KBM-7 (cell line): ENCODE measurements around the gene SPAG9.
A peak's percentile ranks its signal among the peaks of the same experiment; 100 is the strongest.

Experiments used
- DNase-seq: peaks from one replicate; pipeline ENCODE4 v3.0.0-alpha.2; 2015
- in situ Hi-C: fragments of 300-500 bp; cut with MboI; formaldehyde crosslinking; loops from 2 replicates; pipeline ENCODE4 v1.14.3; 2020; ENCODE audit warnings: low sequenced_read_pairs, low pct_unique_long_range_greater_than_20kb, mixed read lengths

SPAG9 gene

DNA sequence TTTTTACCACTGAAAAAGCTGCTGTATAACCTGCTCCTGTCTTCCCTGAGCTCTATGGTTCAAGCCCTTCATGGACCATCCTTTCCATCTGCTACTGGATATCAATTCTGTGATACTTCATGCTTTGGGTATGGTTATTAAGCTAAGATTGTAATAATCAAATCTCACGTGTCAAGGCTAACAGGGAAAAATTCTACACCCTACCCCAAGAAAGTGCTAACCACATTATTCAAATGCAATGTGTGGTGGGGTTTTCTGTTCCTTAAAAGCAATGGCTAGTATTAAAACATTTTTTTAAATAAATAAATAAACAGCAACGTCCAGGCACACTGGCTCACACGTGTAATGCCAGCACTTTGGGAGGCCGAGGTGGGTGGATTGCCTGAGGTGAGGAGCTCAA lies 65.9 kb downstream of the SPAG9 start:
- no peak for DNase-seq
- in situ Hi-C loops = no loop called here

DNA sequence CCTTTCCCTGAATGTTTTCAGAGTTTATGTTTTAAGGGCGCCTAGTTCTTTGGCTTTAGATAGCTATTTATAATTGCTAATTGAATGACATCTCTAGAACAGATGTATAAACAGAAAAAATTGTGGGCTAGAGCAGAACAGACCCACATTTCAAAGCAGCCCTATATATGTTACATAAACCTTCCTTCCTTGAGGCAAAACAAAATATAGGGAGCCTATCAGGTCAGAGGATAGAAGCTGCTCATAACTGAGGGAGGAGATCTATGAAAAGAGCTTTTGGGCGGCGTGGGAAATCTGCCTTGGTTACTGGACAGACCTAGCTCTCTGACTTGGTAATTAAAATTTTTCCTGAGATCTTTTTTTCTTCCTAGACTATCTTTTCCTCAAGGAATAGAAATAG lies 68.4 kb downstream of the SPAG9 start:
- DNase-seq = no peak
- in situ Hi-C loops = no loop called here

DNA sequence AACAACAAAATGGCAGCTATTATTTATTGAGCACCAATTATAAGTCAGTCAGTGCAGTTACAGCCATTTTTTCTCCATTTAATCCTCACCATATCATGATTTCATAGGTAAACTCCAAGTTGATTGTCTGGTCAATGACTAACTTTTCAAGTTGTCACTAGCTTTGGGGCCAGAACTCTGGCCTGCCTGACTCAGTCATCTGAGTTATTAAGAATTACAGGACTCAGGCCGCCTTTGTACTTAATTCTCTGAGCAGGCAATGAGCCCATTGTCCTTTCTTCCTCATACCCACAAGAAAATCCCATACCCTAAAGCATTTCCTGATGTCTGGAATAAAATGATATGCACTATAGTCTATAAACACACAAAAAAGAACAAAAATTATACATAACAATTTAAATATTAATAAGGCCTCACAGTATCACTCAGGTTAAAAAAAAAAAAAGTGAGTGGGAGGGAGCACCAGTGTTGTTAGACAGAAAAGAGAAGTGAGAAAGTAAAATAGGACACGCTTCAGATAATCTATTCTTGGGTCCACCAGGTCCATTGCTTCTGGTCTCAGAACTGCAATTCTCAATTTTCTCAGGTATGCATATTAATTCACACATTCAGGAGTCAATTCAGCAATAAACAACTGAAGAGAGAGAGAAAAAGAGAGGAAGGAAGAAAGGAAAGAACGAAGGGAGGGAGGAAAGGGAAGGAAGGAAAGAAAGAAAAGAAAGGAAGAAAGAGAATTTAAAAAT lies 70.2 kb downstream of the SPAG9 start:
- no peak for DNase-seq
- in situ Hi-C loops = no loop called here

DNA sequence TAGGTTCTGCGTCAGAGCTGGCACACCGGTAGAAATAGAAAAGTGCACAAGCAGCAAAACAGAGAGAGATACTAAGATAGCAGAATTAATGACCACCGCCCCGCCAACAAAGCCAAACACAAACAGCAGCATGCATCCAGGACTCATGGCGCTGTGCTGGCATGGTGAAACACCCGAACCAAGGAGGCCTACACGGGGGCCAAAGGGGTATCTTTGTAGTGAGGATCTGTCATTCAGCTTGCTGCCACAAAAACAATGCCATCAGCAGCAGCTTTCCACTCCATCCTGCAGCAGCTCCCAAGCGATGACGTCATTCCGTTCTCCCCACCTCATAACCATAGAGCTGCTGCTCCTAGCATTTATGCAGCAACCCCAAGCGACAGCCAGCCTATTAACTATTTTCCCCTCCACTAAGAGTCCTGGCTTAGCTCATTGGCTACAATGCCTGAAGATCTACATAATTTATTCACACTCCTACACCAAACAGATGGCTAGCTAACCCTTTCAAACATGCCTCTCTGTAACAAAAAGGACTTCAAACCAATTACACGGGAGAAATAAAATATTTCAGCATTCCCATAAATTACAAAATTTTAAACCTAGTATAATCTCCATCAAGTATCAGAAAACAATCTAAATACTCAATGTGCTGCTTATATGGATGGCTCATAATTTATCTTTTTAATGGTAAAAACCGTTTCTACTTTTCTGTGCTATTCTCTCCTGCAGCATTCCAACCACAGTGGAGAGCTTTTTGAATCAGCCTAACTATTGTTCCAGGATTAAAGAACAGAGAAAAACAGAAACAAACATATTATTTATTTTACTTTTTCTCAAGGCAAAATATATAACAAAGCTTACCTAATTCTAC lies 73.9 kb downstream of the SPAG9 start:
- in situ Hi-C loops = no loop called here
- no peak for DNase-seq

DNA sequence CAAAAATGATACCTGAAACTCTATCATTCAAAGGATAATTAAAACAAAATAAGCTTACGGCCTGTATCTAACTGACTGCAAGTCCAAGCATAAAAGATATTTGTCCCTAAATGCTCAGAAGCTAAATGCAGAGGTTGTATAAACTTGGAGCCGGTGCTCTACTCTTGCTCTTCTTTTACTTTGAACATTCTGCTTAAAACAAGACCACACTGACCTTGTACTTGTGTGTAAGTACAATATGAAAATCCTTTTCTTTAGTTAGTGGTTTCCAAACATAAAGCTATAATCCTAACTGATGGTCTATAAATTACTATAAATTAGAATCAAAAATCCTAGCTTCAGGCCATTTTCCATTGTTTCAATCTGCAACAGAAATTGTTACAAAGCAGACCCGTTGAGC lies 74.6 kb downstream of the SPAG9 start:
- in situ Hi-C loops = no loop called here
- DNase-seq = no peak

DNA sequence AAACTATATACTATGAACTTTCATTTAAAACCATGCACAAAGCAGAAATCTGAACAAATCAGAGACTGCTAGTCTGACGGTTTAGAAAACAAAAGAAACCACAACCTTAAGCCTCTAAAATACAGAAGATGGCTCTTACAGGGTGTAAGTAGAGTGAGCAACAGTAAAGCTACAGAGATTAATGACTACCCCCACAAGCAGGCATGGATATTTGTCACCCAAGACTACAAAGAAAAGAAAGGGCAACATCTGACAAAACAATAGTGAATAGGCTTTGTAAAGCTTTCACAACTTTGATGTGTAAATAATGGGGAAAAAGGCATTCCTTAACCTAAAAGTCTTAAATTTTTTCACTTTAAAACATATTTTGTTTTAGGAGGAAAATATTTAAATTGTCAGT lies 75.0 kb downstream of the SPAG9 start:
- in situ Hi-C loops = no loop called here
- DNase-seq = no peak

DNA sequence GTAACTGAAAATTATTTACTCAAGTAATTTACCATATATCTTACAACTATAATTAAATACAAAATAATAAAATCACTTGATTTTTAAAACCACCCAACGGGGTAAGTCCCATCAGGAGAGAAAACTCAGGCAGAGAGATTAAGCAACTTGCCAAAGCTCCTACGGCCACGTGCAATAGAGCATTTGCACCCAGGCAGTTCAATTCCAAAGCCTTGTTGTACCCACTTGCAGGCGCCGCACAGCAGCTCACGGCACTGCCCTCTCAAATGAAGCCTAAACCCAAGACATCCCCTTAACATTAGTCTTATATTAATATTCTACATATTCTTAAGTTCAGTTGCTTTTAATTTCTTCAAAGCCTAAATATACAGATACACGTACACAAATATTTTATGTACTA lies 75.7 kb downstream of the SPAG9 start:
- DNase-seq = no peak
- in situ Hi-C loops = no loop called here

DNA sequence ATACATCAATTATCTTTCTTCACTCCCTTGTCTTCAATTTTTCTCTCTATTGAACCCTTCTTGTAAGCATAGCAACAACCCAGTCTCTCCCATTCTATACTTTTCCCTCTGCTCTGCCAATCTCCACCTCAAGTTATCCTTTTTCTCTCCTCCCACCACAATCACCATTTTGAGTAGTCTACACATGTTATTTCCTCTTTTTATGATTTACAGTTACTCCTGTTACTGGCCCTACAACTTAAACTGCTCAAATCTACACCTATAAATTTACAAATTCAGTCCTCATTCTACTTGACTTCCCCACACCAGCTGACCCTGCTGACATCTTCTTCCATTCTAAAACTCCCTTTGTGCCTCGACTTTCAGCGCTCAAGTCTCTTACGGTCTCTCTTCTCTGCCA lies 84.6 kb downstream of the SPAG9 start:
- peak; percentile 63 for DNase-seq
- in situ Hi-C loops = no loop called here

DNA sequence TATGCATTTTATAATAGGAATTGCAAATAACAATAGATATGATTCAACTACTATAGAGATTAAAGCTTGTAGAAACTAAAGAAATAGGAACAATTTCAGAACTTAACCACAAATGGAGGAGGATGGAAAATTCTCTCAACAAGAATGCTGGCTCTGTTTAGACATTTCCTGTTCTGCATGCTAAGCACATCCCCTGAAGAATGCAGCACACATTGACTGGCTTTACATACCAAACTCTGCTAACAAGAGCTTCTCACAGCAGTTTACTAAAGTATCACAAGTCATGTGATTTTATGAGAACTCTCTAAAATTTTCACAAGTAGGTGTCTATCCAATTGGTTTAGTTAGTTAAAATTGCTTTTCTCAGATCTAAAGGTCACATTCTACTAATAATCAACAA lies 85.2 kb downstream of the SPAG9 start:
- in situ Hi-C loops = no loop called here
- DNase-seq = peak; percentile 31

DNA sequence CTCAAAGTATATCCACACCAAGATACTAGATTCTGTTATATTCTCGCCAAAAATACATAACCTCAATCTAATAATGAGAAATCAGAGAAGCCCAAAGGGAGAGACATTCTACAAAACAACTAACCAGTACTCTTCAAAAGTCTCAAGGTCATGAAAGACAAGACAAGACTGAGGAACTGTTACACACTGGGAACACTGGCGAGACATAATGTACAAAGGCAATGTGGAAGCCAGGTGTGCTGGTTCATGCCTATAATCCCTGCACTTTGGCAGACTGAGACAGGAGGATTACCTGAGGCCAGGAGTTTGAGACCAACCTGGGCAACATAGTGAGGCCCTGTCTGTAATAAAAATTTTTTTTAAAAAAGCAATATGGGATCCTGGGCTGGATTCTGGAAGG lies 85.9 kb downstream of the SPAG9 start:
- DNase-seq = no peak
- in situ Hi-C loops = no loop called here

DNA sequence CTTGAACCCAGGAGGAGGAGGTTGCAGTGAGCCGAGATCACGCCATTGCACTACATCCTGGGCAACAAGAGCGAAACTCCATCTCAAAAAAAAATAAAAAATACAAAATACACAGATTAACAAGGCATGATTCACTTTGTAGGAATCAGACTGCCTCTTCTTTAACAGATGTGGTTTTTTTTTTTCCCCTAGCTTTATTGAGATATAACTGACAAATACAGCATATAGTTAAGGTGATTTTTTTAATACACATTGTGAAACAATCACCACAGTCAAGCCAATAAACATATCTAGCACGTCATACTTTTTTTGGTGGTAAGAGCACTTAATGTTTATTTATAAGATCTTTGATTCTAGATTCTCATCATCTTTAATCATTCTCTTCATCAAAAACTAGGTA lies 87.8 kb downstream of the SPAG9 start:
- in situ Hi-C loops = no loop called here
- no peak for DNase-seq

DNA sequence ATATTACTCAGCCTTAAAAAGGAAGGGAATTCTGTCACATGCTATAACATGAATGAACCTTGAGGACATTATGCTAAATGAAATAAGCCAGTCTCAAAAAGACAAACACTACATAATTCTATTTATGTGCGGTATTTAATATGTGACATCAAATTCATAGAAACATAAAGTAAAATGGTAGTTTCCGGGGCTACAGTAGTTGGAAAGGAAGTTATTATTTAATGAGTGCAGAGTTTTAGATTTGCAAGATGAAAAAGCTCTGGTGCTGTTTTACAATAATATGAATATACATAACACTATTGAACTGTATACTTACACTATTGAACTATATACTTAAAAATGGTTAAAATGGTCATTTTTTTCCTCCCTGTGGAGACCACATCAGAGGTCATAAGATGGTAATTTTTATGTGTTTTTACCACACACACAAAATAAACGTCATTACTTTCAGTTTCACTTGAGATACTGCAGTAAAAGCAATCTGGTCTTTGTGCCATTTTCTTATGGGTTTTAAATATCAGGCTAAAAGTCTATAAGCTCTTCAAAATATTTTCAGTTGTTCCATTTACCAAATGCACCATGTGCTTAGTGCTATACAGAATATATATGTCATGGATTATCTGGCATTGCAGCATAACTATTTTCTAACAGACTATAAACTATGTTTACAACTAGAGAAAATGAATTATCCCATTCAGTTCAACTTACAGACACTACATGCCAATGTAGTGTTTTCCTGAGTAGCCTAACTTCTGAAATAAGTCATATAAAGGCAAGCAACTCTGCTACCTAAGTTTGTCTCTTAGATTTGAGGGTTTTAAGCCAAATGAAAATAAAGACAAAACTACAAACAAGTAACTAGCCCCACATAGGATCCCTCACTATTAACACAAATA lies 90.9 kb downstream of the SPAG9 start:
- in situ Hi-C loops = no loop called here
- DNase-seq = no peak

DNA sequence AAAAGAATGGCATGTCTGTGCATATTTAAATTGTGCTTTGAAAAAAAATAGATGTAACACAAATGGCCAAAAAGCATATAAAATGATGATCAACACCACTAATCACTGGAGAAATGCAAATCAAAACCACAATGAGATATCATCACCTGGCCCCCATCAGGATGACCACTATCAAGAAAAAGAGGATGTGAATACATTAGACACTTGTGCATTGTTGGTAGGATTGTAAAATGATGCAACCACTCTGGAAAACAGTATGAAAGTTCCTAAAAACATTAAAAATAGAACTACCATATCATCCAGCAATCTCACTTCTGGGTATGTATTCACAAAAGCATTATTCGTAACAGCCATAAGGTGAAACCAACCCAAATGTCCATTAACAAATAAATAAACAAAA lies 91.5 kb downstream of the SPAG9 start:
- in situ Hi-C loops = no loop called here
- peak; percentile 11 for DNase-seq

DNA sequence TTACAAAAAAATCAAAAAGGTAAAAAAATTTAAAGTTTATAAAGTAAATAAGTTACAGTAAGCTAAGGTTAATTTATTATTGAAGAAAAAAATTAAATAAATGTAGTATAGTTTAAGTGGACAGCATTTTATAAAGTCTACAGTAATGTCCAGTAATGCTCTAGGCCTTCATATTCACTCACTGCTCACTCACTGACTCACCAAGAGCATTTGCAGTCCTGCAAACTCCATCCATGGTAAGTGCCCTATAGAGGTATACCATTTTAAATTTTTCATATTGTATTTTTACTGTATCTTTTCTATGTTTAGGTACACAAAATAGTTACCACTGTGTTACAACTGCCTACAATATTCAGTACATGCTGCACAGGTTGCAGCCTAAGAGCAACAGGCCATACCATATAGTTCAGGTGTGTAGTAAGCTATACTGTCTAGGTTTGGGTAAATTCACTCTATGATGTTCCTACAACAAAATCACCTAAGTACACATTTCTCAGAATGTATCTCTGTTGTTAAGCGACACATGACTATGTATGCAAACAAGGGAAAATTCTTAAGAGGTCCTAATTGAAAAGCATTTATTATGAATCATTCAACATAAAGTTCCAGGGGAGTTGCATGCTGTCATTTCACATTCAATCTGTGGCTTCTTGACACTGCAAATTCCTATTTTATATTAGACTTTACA lies 92.3 kb downstream of the SPAG9 start:
- in situ Hi-C loops = no loop called here
- no peak for DNase-seq

DNA sequence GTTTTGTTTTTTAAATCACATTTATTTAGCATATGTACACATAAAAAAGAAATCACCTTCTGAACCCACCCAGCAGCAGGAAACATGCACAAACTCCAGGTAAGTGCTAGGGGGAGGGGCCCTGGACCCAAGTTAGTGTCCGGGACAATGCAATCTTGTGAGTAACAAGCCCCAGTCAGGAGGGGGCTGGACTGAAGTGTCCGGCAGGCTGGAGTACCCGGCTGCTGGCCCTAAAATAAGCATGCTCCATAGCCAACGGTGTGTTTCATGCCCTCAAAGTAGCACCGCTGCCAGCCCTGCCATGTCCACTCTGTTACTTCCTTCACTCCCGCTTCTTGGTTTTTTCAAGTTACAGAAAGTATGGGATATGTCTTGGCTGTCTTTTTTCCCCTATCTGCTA lies 102.1 kb downstream of the SPAG9 start:
- in situ Hi-C loops = no loop called here
- no peak for DNase-seq

DNA sequence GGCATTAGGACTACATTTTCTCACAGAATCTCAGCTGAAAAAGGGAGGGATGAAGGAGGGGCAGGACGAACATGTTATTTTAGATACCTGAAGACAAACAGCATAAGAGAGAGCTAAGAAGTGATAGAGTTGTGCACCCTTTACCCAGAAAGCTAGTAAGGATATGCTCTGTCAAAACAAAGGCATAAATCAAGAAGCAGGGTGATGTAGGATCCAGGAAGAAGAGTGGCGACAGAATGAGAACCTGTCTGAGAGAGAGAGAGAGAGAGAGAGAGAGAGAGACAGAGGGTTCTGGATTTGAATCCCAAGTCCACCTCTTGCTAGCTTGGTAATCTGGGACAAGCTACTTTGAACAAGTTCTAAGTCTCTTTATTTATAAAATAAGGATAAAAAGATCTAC lies 103.4 kb downstream of the SPAG9 start:
- DNase-seq = no peak
- in situ Hi-C loops = no loop called here

DNA sequence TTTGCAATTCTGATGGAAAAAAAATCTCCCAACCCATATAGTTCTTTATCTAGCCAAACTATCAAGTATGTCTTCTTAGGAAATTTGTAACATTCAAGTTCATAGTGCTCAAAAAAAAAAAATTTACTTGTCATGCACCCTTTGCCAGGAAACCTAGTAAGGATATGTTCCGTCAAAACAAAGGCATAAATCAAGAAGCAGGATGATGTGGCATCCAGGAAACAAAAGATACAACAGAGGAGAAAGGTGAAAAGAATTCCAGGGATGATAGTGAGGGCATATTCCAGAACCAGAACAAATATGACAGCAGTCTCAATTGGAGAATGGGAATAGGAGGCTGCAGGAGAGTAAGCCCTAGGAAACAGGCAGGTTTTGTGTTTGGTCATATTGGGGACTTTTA lies 104.6 kb downstream of the SPAG9 start:
- DNase-seq = no peak
- in situ Hi-C loops = no loop called here

DNA sequence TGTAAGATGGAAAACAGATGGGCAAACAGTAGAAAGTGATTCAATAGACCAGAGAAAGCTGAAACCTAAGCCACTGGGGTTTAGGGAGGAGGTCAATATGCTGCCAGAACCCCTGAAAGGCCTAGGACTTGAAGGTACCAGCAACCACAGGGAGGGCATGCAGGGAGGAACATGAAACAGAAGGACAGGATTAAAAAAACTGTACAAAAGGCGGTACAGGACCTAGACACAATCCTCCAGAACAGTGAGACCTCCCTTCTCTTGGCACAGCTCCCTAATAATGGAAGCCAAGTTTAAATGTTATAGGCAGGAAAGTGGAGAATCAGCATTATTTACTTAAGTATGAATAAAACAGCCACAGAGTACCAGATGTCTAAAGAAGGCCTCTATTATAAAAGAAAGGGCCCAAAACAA lies 105.5 kb downstream of the SPAG9 start:
- in situ Hi-C loops = no loop called here
- no peak for DNase-seq

DNA sequence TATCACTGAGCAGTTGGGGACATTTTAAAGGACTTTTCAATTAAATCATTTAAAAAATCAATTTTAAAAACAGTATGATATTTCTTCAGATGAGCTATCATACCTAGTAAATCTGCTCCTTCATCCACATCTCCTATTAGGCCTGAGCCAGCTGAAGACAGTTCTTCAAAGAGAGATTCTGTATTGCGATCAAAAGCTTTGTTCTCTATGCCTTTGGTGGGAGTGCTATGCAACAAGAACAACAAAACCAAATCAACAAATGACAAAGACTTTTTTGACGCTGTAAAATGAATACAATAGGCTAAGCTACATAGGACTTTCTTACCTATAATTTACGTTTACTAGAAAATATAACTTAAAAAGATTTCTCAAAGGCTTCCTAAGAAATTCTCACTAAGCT lies 106.5 kb downstream of the SPAG9 start:
- in situ Hi-C loops = no loop called here
- DNase-seq = no peak
